Activated T-cell treated with anti-CD3 and anti-CD28 coated beads for 1 hour (primary cell): Measurements from ENCODE around the gene SIGLEC5.
"Not testable (repeated sequence)": the region's sequence is repeated elsewhere in the genome, so short reads cannot be mapped to it uniquely, and the experiment has no call there.

Experiments used
- DNase-seq: peaks from one replicate; pipeline ENCODE4 v3.0.0-alpha.2; 2020; ENCODE audit warnings: low read depth

Gene SIGLEC5

GRCh38 chr19:51630315-51630714, at the start of gene SIGLEC5:
SIGLEC5 (minus strand) TSS chr19:51630401; CDS start chr19:51630335, 66 bp downstream.
- not testable (repeated sequence) for DNase-seq

GRCh38 chr19:51676566-51677083, 46.4 kb upstream of the SIGLEC5 start:
- no peak for DNase-seq

- DNase-seq = not testable (repeated sequence)
Measured at GRCh38 chr19:51675911-51676565, 45.8 kb upstream of the SIGLEC5 start.

- no peak for DNase-seq
Measured at GRCh38 chr19:51668216-51668615, 38.0 kb upstream of the SIGLEC5 start.

- no peak for DNase-seq
Measured at GRCh38 chr19:51664997-51665396, 34.8 kb upstream of the SIGLEC5 start.

GRCh38 chr19:51664131-51664530, 33.9 kb upstream of the SIGLEC5 start:
- no peak for DNase-seq

GRCh38 chr19:51663650-51664049, 33.4 kb upstream of the SIGLEC5 start:
- no peak for DNase-seq

GRCh38 chr19:51660975-51661600, 30.9 kb upstream of the SIGLEC5 start:
- DNase-seq = peak; percentile 19

GRCh38 chr19:51654783-51655182, 24.6 kb upstream of the SIGLEC5 start:
- no peak for DNase-seq

- no peak for DNase-seq
Measured at GRCh38 chr19:51653162-51653561, 23.0 kb upstream of the SIGLEC5 start.

- no peak for DNase-seq
Measured at GRCh38 chr19:51652266-51652665, 22.1 kb upstream of the SIGLEC5 start.

- DNase-seq = no peak
Measured at GRCh38 chr19:51651216-51651846, 21.1 kb upstream of the SIGLEC5 start.

GRCh38 chr19:51647318-51647717, 17.1 kb upstream of the SIGLEC5 start:
- DNase-seq = no peak

GRCh38 chr19:51646730-51647129, 16.5 kb upstream of the SIGLEC5 start, which contains the start of gene SIGLEC14:
SIGLEC14 (minus strand) TSS chr19:51646825; CDS start chr19:51646759, 66 bp downstream.
- not testable (repeated sequence) for DNase-seq

GRCh38 chr19:51644636-51645271, 14.6 kb upstream of the SIGLEC5 start:
- DNase-seq = no peak

- DNase-seq = no peak
Measured at GRCh38 chr19:51641648-51642047, 11.4 kb upstream of the SIGLEC5 start.

- DNase-seq = no peak
Measured at GRCh38 chr19:51640386-51640785, 10.2 kb upstream of the SIGLEC5 start.

GRCh38 chr19:51639916-51640315, 9.7 kb upstream of the SIGLEC5 start:
- DNase-seq = no peak

GRCh38 chr19:51637362-51637978, 7.3 kb upstream of the SIGLEC5 start:
- no peak for DNase-seq

- DNase-seq = no peak
Measured at GRCh38 chr19:51632126-51632525, 1.9 kb upstream of the SIGLEC5 start.

GRCh38 chr19:51628153-51628939, 1.9 kb downstream of the SIGLEC5 start:
- DNase-seq = no peak
